Endometrial microvascular endothelial cells (primary cell): ENCODE results near the gene SEZ6L. TPM values are rescaled to one million over a fixed set of nuclear protein-coding genes. Genes with fewer than 3 reads are reported as not detected.

ENCODE experiments used
- in situ Hi-C: cut with HindIII; loops from 2 replicates; pipeline ENCODE4 v1.10.0; 2017; ENCODE audit warnings: low sequenced_read_pairs, low pct_unique_long_range_greater_than_20kb; ENCODE audit errors: inconsistent ontology term
- total RNA-seq: library from RNA; depleted of rRNA; stranded (reverse); fragments of >200 nt; gene quantifications from one replicate; pipeline ENCODE4 v1.2.3, GENCODE V29; 2015; ENCODE audit errors: inconsistent ontology term

SEZ6L gene
- total RNA-seq, 1 donor from 2014 or later = not detected

DNA sequence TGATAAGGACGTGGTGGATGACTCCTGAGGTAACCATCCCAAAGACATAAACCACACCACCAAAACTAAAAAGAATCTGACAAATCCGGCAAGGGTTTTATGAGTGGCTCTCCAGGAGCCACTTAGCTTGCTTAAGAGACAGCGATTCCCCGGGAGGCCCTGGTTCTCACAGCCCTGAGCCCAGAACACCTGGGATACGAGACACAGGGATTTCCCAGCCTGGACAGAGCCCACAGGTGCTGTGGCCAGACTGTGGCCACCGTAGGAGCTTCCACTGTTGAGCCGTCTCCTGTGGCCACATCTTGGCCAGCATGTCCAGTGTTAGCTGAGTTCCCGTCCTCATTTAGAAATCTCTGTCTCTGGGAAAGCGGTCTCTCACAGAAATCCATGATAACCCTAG lies 188.6 kb downstream of the SEZ6L start:
- in situ Hi-C loops = no loop called here

DNA sequence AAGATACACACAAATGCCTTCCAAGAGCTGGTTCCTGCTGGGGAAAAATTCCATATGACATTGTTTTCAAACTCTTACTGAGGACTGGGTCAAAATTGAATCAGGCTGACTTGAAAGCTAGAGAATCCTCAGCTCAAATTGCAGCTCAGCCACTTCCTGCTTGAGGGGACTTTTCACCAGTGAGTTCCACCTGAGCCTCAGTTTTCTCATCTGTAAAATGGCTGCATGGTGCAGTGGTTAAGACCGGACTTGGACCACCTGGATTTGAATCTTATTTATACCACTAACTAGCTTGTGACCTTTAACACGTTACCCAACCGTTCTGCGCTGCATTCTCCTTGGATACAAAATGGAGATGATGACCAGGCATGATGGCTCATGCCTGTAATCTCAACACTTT lies 189.9 kb downstream of the SEZ6L start:
- in situ Hi-C loops = no loop called here

DNA sequence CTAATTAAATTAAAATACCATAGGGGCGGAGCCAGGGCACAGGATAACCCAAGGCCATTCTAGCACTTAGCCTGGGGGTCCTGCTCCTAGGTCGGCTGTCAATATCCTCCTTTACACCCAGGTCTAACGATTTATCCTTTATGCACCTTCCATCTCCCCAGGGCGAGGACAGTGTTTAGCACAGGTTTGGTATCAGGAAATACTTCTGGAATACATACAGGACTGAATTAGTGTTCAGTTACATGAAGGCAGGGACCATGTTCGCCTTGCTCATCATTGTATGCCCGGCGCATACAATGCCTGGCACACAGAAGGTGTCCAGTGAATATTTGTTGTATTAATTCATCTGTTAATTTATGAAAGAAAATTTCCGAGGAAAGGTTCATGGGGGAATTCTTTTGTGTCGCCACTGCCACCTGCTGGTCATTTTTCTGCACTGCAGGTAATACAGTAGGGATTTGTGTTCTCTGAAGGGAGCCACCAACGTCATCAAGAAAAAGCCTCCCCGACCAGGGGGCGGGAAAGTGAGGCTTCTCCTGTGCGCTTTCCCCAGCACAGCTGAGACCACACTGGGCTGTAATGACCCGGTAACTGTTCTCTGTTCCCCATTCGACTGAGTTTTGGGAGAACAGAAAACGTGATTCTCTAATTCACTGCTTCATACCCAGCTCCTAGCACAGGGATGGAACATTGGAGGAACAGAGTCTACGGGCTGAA lies 191.1 kb downstream of the SEZ6L start:
- in situ Hi-C loops = no loop called here

DNA sequence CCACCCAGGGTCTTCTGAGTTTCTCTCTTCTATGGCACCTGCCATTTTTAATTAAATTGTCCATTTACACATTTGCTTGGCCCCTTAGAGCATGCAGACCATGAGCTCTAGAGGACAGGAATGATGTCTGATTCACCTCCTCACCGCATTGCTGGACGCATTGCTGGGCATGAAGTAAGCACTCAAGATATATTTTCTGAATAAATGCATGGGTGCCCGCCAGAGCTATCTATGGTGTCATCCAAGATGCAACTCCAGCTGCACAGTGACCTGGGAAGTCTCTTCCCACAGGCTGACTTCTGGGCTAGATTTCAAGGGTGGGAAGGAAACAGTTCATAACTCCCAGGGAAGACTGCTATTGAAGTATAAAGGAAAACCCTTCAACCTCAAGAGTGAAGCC lies 193.2 kb downstream of the SEZ6L start:
- in situ Hi-C loops = no loop called here

DNA sequence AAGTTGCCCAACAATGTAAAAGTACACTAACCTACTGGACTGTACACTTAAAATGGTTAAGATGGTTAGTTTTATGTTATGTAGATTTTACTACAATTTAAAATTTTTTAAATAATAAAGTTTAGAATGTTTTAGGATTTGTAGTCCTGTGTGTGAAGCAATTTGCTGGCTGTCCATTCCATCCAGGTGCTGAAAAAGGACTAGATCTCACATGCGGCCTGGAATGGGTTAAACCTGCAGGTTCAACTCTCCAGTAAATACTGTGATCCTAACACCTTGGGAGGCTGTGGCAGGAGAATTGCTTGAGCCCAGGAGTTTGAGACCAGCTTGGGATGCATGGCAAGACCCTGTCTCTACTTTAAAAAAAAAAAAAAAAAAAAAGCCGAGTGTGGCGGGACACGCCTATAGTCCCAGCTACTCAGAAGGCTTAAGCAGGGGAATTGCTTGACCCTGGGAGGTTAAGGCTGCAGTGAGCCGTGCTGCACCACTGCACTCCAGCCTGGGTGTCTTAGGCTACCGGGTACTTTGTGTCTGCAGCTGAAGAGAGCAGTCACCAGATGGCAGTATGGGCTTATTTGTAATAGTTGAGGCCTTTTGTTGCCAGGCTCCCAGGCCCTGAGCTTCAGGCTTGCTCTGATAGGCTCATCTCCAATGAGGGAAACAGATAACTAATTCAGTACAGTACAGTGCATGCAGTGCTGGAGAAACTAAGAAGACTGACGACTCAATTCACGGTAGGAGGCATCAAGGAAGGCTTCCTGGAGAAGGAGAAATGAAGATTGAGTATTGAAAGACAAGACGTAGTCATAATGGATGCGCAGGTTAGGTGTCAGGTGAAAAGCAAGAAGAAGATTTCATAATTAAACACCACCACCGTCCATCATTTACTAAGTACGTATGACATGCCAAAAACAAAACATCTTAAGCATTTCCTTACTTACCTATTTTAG lies 195.1 kb downstream of the SEZ6L start:
- in situ Hi-C loops = no loop called here

DNA sequence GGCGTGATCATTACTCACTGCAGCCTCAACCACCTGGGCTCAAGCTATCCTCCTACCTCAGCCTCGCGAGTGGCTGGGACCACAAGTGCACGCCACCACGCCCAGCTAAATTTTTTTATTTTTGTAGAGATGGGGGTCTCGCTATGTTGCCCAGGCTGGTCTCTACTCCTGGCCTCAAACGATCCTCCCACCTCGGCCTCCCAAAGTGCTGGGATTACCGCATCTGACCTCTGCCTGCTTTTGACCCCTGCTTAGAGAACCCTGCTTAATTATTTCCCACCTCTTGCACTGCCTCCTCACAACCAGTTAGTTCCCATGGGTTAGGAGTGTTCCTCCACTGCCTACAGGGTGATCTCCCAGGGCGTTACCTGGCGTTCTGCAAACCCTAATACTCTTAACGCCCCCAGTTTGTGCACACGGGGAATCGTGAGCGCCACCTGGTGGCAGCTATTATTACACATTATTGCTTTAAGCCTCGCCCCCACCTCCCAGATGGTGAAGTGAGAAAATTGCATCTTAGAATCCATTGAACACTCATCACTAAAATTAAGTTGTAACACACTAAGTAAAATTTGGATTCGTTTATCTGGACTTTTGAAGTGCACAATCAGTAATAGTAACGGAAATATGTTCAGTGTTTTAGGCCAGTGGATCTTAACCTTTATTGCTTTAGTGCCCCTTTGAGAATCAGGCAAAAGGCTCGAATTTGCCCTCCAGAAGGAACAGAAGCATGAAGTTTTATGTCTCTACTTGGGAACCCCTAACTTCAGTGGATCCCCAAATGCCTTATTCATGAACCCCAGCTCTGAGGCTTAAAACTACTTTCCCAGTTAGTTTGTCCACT lies 198.4 kb downstream of the SEZ6L start:
- in situ Hi-C loops = no loop called here

DNA sequence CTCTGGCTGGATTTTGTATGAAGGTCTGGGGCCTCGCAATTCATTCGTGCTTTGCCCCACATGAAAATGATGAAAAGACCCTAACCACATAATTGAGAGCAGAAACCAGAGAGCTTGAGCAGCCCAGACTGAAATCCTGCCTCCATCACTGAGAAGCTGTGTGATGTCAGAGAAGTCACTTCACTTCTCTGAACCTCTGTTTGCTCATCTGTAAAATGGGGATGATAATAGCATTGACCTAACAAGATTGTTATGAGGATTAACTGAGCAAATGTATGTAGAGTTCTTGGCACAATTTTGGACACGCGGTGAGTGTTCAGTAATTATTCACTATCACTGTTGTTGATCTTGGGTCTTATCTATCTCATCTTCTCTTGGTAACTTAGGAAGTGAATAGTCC lies 203.6 kb downstream of the SEZ6L start:
- in situ Hi-C loops = no loop called here

DNA sequence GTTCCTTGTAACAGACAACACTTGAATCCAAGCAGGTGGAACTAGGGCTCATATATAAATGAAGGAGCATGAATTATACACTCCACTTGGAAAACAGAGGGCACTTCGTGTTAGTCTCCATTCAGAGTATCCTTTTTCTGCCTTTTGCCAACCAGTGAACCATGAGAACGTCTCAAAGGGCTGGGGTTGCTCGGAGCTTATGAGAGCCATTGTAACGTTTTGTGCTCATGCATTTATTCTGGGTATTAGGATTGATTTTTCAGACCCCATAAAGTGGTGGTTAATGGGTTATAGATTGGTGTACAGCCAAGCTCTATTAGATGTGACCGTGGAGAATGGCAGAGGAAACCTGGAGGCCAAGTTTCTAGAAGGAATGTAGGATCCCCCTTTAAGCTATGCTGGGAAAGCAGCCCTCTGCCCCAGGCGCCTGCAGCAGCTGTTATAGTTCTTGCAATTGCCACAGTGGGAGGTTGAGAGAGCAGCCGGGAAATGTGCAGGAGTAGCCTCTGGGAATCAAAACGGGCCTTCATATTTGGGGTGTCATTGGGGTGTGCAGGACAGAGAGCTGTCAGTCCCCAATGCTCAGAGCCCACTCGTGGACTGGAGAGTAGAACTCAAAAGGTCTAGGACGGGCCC lies 205.2 kb downstream of the SEZ6L start:
- in situ Hi-C loops = no loop called here

DNA sequence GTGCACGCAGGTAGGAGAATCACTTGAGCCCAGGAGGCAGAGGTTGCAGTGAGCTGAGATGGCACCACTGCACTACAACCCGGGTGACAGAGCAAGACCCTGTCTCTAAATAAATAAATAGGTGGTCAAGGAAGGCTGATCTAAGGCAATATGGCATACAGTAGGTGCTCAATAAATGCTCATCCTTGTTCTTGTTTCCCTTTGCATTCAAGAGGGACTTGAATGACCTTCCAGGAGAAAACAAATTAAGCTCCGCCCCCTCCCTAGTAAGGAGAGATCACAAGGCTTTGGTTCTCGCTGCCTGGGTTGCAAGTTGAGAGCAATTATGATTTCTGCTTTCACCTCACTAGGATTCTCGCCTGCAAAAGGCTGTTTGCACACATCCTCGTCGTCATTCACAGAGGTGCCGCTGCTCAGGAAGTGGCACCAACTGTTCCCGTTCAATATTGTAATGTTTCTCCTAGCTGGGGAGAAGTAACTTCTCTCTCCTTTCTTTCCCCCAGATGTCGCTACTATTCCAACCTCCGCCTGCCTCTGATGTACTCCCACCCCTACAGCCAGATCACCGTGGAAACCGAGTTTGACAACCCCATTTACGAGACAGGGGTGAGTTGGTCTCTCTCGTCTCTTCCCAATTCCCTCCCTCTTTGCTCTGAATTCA lies 208.0 kb downstream of the SEZ6L start:
- in situ Hi-C loops = no loop called here

DNA sequence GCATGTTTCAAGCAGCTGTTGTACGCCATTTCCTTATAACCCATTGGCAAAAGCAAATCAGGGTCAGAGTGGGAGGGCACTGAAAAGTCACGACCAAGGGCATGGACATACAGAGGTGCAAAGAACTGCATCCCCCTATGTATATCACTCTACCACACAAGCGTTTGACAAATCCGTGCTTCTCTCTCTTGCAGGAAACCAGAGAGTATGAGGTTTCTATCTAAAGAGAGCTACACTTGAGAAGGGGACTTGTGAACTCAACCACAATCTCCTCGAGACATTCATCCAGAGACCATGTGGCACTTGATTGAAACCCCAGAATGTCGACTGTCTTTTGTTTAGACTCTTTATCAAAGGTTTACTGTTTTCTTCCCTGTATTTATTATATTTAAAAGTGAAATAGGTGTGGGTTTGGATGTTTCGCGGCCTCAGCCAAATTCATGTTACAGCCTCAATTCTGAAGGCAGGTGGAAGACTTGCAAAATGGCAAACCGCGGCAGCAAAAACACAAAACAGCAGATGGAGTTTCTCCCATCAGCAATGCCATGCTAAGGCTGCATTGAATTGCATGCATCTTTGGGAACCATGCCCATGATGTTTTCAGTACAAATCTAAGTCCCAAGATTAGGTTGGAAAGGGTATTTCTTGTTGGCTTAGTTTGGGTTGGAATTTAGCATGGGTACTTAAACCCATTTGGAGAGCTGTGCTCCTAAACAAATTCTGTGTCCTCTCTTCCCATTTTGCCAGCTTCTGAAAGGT lies 211.0 kb downstream of the SEZ6L start:
- in situ Hi-C loops = no loop called here

DNA sequence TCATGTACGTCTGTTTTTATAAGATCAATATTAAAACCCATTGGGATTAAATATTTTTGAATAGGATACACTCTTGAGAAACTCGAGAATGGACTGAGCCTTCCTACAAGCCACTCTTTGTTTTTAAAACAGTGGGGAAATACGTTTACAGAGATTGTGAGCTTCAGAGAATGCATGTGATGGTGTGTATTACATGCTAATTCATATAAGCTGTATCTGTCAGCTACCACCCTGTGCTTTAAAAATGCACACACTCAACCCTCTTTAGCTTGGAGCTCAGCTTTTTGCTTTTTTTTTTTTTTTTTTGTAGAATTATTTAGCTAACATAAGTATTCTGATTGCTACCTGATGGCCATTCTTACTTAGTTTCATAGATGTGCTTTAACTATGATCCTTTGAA lies 213.5 kb downstream of the SEZ6L start:
- in situ Hi-C loops = no loop called here

DNA sequence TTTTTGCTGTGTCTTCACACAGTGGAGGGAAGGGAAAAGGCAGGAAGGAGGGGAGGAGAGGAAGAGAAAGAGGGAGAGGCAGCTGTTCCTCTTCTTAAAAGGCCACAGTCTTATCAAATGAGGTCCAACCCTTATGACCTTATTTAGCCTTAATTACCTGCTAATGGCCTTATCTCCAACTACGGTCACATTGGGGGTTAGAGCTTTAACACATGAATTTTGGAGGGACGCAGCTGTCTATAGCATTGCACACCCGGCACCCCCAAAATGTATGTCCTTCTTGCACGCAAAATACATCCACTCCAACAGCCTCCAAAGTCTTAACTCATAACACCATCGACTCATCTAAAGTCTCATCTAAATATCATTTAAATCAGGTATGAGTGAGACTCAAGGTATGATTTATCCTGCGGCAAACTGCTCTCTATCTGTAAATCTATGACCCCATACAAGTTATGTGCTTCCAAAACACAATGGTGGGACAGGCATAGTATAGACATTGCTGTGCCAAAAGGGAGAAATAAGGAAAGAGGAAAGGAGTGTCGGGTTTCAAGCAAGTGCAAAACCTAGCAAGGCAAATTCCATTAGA lies 214.8 kb downstream of the SEZ6L start:
- in situ Hi-C loops = no loop called here

DNA sequence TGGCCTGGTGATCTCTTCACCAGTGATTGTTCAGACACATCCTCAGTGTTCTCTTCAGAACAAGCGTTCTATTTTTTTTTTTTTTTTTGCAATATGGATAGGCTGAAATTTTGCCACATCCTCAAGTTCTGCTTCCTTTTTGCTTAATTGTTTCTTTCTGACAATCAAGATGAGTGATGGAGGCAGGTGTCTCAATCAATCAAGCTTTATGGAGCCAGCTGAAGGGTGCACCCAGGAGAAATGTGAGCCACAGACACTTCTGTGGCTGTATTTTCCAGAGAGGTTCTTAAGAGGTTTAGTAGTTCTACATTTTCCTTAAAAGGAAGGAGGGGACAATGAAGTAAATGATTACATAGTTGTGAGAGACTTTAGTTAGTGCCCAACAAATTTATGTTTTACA lies 215.9 kb downstream of the SEZ6L start:
- in situ Hi-C loops = no loop called here

DNA sequence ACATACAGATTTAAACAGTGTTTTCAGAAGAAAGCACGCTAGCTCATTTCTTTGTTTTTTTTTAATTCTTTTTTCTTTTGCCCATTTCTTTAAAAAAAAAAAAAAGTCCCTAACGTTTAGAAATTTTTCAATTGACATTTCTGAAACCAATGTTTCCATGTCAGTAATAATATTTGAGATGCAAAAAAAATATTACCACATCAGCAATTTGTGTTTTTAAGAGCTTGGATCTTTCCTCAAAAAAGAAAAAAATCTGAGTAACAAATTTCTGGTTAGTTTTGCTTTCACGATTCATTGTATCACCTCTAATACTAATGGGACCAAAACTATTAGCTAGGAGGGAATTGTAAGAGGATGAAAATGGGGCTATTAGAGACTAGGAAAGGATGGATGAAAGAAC lies 219.9 kb downstream of the SEZ6L start:
- in situ Hi-C loops = no loop called here

DNA sequence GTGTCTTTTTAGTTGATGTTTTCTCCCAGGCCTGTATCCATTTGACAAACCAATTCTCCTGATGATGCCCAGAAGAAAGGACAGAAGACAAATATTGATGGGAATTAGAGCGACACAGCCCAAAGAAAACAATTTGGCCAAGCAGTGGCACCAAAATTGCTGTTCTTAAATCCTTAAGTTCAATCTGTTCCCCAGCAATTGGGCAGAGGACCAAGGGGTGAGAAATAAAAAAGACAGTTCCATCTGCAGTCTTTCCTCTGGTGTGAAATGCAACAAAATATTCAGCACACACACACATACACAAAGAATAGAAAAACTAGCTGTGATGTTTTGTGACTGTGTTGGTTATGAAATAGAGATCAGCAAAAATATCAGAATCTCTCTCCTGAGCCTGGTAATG lies 221.8 kb downstream of the SEZ6L start:
- in situ Hi-C loops = no loop called here

DNA sequence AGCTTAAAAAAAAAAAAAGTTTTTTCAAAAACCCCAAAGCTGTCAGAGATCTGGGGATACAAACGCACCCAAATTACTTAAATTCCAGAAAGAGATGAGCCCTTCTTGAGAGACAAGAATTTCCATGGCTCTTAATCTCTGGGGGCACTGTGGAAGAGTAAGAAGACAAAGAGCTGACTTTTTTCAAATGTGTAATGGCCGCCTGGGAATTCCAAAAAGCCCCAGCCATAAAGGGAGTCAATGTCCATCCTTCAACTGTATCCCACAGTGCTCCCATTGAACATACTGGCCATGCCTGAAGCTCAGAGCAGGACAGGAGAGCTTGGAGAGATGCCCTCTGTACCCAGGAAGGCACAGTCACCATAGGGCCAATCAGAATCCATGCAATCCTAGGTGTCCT lies 222.4 kb downstream of the SEZ6L start:
- in situ Hi-C loops = no loop called here

DNA sequence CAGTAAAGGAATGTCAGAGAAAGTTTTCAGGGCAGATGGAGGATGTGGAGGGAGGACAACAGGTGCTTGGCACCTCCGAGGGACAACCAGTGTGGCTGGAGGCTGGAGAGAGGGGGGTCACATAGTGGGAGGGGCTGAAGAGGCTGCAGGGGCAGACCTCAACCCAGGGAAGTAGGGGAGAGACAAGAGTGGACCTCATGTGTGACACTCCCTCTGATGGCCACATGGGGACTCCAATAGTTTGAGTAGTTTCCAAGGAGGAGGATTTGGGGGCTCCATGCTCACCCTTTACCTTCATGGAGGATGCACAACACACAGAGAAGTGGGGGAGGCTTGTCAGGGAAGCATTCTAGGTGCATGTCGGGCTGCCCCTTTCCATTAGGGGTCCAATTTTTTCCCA lies 224.7 kb downstream of the SEZ6L start:
- in situ Hi-C loops = no loop called here
